Fibroblast of skin of left quadriceps (primary cell): ENCODE results near the gene C1orf53.

Experiments used
- DNase-seq, 2 experiments: peaks; one replicate each; pipeline ENCODE4 v3.0.0-alpha.2; 2013; ENCODE audit warnings: low read depth in 2 of 2

Gene C1orf53

GRCh38 chr1:197908716-197909220 lies 6.3 kb downstream of the C1orf53 start:
- no peak for DNase-seq

GRCh38 chr1:197909384-197909783 lies 7.0 kb downstream of the C1orf53 start:
- DNase-seq = no peak

GRCh38 chr1:197910120-197910991 lies 7.9 kb downstream of the C1orf53 start:
- DNase-seq = no peak

GRCh38 chr1:197911111-197911856 lies 8.9 kb downstream of the C1orf53 start:
- no peak for DNase-seq

GRCh38 chr1:197911857-197912696 lies 9.6 kb downstream of the C1orf53 start:
- no peak for DNase-seq

GRCh38 chr1:197912739-197913494 lies 10.5 kb downstream of the C1orf53 start:
- DNase-seq = no peak

GRCh38 chr1:197913495-197914276 lies 11.3 kb downstream of the C1orf53 start:
- DNase-seq = no peak

- DNase-seq = no peak
These were observed 12.1 kb downstream of the C1orf53 start for GRCh38 chr1:197914510-197914909.

- DNase-seq = no peak
These were observed 12.9 kb downstream of the C1orf53 start for GRCh38 chr1:197915260-197915861.

- peak; percentile 20 to 28 for DNase-seq
These were observed 13.6 kb downstream of the C1orf53 start for GRCh38 chr1:197915862-197916499.

- DNase-seq = no peak
These were observed 14.1 kb downstream of the C1orf53 start for GRCh38 chr1:197916500-197916983.

GRCh38 chr1:197917805-197918651 lies 15.6 kb downstream of the C1orf53 start:
- no peak for DNase-seq

GRCh38 chr1:197918807-197919345 lies 16.4 kb downstream of the C1orf53 start:
- no peak for DNase-seq

GRCh38 chr1:197919346-197920066 lies 17.1 kb downstream of the C1orf53 start:
- no peak for DNase-seq

GRCh38 chr1:197920067-197920396 lies 17.6 kb downstream of the C1orf53 start:
- no peak for DNase-seq

- DNase-seq = no peak
These were observed 18.1 kb downstream of the C1orf53 start for GRCh38 chr1:197920414-197921117.
